ENCODE results near the gene COMMD1.

- TF ChIP-seq POLR2A (IDR thresholded peaks at IDR 0.05) (no peak), POLR2AphosphoS5 (IDR thresholded peaks at IDR 0.05; ENCODE audit: insufficient read depth in 1 of 2, low read depth in 1 of 2) (no peak)
- TF ChIP-seq, protein P1, sequence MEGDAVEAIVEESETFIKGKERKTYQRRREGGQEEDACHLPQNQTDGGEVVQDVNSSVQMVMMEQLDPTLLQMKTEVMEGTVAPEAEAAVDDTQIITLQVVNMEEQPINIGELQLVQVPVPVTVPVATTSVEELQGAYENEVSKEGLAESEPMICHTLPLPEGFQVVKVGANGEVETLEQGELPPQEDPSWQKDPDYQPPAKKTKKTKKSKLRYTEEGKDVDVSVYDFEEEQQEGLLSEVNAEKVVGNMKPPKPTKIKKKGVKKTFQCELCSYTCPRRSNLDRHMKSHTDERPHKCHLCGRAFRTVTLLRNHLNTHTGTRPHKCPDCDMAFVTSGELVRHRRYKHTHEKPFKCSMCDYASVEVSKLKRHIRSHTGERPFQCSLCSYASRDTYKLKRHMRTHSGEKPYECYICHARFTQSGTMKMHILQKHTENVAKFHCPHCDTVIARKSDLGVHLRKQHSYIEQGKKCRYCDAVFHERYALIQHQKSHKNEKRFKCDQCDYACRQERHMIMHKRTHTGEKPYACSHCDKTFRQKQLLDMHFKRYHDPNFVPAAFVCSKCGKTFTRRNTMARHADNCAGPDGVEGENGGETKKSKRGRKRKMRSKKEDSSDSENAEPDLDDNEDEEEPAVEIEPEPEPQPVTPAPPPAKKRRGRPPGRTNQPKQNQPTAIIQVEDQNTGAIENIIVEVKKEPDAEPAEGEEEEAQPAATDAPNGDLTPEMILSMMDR (IDR thresholded peaks at IDR 0.05), result no peak
These were observed 271.3 kb downstream of the COMMD1 start for GRCh38 chr2:62176801-62177200.

Data from vagina (tissue), 2 donors.